Keratinocyte (primary cell): Measurements from ENCODE around the gene TK2. TPM values are rescaled to one million over a fixed set of nuclear protein-coding genes. Genes with fewer than 3 reads are reported as not detected.

Experiments
- DNase-seq: peaks from one replicate; pipeline ENCODE4 v3.0.0-alpha.2; 2011; ENCODE audit warnings: low read depth, missing footprints, low spot score
- FAIRE-seq: peaks from 2 replicates; lab custom pipeline; 2011; peaks lifted over from hg19 to GRCh38; lab: Jason Lieb, UNC
- H2AFZ ChIP-seq: 2 replicates; pipeline ENCODE4 v1.6.0; 2012; ENCODE audit warnings: low read length, control low read depth, inconsistent platforms; ENCODE audit not compliant: control insufficient read depth
- H3K27ac ChIP-seq: 2 replicates; pipeline ENCODE4 v1.5.1; 2011; ENCODE audit warnings: low read length; ENCODE audit not compliant: control insufficient read depth, insufficient read depth
- H3K27me3 ChIP-seq: 3 replicates; pipeline ENCODE4 v1.6.0; 2011; ENCODE audit warnings: low read length; ENCODE audit not compliant: control insufficient read depth, insufficient read depth; ENCODE audit errors: extremely low read depth
- H3K36me3 ChIP-seq, 2 experiments: 2 replicates in 1 of 2; 3 replicates in 1 of 2; pipeline ENCODE4 v1.5.1; 2011; ENCODE audit warnings: low read length in 2 of 2, mild to moderate bottlenecking in 1 of 2; ENCODE audit not compliant: control insufficient read depth in 2 of 2, insufficient read depth in 2 of 2; ENCODE audit errors: extremely low read depth in 1 of 2
- H3K4me1 ChIP-seq: 3 replicates; pipeline ENCODE4 v1.5.1; 2011; ENCODE audit warnings: low read length; ENCODE audit not compliant: control insufficient read depth, insufficient read depth; ENCODE audit errors: extremely low read depth
- H3K4me2 ChIP-seq: 3 replicates; pipeline ENCODE4 v1.6.0; 2011; ENCODE audit warnings: low read depth, low read length; ENCODE audit not compliant: control insufficient read depth, insufficient read depth; ENCODE audit errors: extremely low read depth
- H3K4me3 ChIP-seq, 3 experiments: fragments of 200-600 bp in 1 of 3; sonication (generic) in 1 of 3; 2 replicates in 2 of 3; 3 replicates in 1 of 3; pipeline ENCODE4 v1.5.1; 2011 to 2016; ENCODE audit warnings: low read length in 3 of 3, mild to moderate bottlenecking in 3 of 3, control low read depth in 2 of 3, inconsistent platforms in 1 of 3, low read depth in 1 of 3, mixed read lengths in 1 of 3, mixed run types in 1 of 3, moderate library complexity in 1 of 3; ENCODE audit not compliant: control insufficient read depth in 2 of 3, insufficient read depth in 2 of 3; ENCODE audit errors: extremely low read depth in 1 of 3
- H3K79me2 ChIP-seq: 2 replicates; pipeline ENCODE4 v1.6.0; 2012; ENCODE audit warnings: low read length; ENCODE audit not compliant: control insufficient read depth, insufficient read depth
- H3K9ac ChIP-seq: 3 replicates; pipeline ENCODE4 v1.6.0; 2011; ENCODE audit warnings: low read length; ENCODE audit not compliant: control insufficient read depth, insufficient read depth; ENCODE audit errors: extremely low read depth
- H3K9me1 ChIP-seq: 3 replicates; pipeline ENCODE4 v1.6.0; 2011; ENCODE audit warnings: low read length; ENCODE audit not compliant: control insufficient read depth, insufficient read depth; ENCODE audit errors: extremely low read depth
- H3K9me3 ChIP-seq: 2 replicates; pipeline ENCODE4 v1.5.1; 2012; ENCODE audit warnings: low read depth, low read length; ENCODE audit not compliant: control insufficient read depth
- H4K20me1 ChIP-seq: 3 replicates; pipeline ENCODE4 v1.6.0; 2011; ENCODE audit warnings: low read length; ENCODE audit not compliant: control insufficient read depth, insufficient read depth; ENCODE audit errors: extremely low read depth
- EZH2 ChIP-seq: IDR thresholded peaks from one replicate; pipeline ENCODE4 v1.6.1; 2012; ENCODE audit warnings: inconsistent platforms, mild to moderate bottlenecking, low read length, moderate library complexity
- dilution Hi-C: fragments of 300-500 bp; cut with MboI; formaldehyde crosslinking; loops from one replicate; pipeline ENCODE4 v1.7.0; 2020; ENCODE audit warnings: low sequenced_read_pairs; ENCODE audit not compliant: extremely low pct_ligation_motif_present
- polyA plus RNA-seq, 5 experiments: library from polyadenylated mRNA; depleted of rRNA in 3 of 5; stranded (reverse) in 3 of 5; stranded (forward) in 1 of 5; unstranded in 1 of 5; fragments of >200 nt; gene quantifications; 1 replicate in 1 of 5; 2 replicates in 3 of 5; 3 replicates in 1 of 5; pipeline versions ENCODE4 v1.2.1 to v1.2.3, GENCODE V29; 2011 to 2012; ENCODE audit warnings: missing spikeins in 2 of 5, low read depth in 1 of 5, low replicate concordance in 1 of 5
- TF ChIP-seq, protein P1 (sequence below), 3 experiments: IDR thresholded peaks in 1 of 3; conservative IDR thresholded peaks in 1 of 3; optimal IDR thresholded peaks in 1 of 3; 2 replicates in 2 of 3; 3 replicates in 1 of 3; pipeline versions ENCODE3 to v1.5.1; 2011; ENCODE audit warnings: low read length in 3 of 3, mild to moderate bottlenecking in 3 of 3, moderate library complexity in 2 of 3, control low read depth in 1 of 3, inconsistent platforms in 1 of 3; ENCODE audit not compliant: insufficient read depth in 2 of 3; ENCODE audit errors: extremely low read depth in 1 of 3

TK2 gene
- polyA plus RNA-seq, 1 donor (not counting 4 experiments of a cell fraction or from before 2014, with no cell fraction given), result 19.7 TPM

- Histone ChIP-seq H3K9me3 (no peaks in the 10 kb centered on the region), H4K20me1 (no peaks in the 10 kb centered on the region), H3K79me2 (no peaks in the 10 kb centered on the region), H3K9me1 (no peaks in the 10 kb centered on the region), H3K36me3 (no peaks in the 10 kb centered on the region), H3K4me3 (no peak overlapping the region), H3K4me1 (peaks cover 18% of the 10 kb centered on the region), H3K27me3 (no peaks in the 10 kb centered on the region), H3K27ac (no peak overlapping the region), H2AFZ (no peak overlapping the region), H3K9ac (no peak overlapping the region), H3K4me2 (no peak overlapping the region)
- dilution Hi-C loops, result no loop called here
- FAIRE-seq, result no peak
- no peak for DNase-seq
- TF ChIP-seq, protein P1, sequence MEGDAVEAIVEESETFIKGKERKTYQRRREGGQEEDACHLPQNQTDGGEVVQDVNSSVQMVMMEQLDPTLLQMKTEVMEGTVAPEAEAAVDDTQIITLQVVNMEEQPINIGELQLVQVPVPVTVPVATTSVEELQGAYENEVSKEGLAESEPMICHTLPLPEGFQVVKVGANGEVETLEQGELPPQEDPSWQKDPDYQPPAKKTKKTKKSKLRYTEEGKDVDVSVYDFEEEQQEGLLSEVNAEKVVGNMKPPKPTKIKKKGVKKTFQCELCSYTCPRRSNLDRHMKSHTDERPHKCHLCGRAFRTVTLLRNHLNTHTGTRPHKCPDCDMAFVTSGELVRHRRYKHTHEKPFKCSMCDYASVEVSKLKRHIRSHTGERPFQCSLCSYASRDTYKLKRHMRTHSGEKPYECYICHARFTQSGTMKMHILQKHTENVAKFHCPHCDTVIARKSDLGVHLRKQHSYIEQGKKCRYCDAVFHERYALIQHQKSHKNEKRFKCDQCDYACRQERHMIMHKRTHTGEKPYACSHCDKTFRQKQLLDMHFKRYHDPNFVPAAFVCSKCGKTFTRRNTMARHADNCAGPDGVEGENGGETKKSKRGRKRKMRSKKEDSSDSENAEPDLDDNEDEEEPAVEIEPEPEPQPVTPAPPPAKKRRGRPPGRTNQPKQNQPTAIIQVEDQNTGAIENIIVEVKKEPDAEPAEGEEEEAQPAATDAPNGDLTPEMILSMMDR (optimal IDR thresholded peaks at IDR 0.05 in 1 of 3, IDR thresholded peaks at IDR 0.05 in 1 of 3, conservative IDR thresholded peaks at IDR 0.05 in 1 of 3; ENCODE audit: extremely low read depth in 1 of 3, insufficient read depth in 2 of 3, low read length in 3 of 3), result no peak
- TF ChIP-seq EZH2, result no peak
Measured at GRCh38 chr16:66554495-66554894, 4.6 kb upstream of the TK2 start.

DNA sequence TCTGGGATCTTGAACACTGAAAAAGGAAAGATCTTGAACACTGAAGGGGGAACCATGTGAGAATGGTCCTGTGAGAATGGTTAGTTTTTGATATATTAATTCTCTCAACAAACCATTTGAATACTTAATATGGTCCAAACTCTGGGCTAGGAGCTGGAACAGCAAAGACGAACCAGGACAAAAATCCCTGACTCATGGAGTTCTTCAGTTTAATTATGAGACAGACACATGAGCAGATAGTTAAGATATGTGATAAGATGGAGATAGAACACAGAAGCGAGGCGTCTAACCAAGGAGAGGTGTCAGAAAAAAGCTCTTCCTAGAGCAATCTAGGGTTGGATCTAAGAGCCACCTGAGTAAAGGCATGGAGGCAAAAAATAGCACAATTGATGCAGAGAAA lies 4.1 kb upstream of the TK2 start:
- dilution Hi-C loops, result no loop called here
- Histone ChIP-seq H3K27ac (no peak overlapping the region), H4K20me1 (no peaks in the 10 kb centered on the region), H3K79me2 (no peaks in the 10 kb centered on the region), H3K9ac (no peak overlapping the region), H3K4me3 (no peak overlapping the region), H3K9me1 (no peaks in the 10 kb centered on the region), H2AFZ (no peak overlapping the region), H3K27me3 (no peaks in the 10 kb centered on the region), H3K9me3 (no peaks in the 10 kb centered on the region), H3K36me3 (no peaks in the 10 kb centered on the region), H3K4me1 (peaks cover 21% of the 10 kb centered on the region), H3K4me2 (no peak overlapping the region)
- TF ChIP-seq EZH2, result no peak
- TF ChIP-seq, protein P1 (optimal IDR thresholded peaks at IDR 0.05 in 1 of 3, IDR thresholded peaks at IDR 0.05 in 1 of 3, conservative IDR thresholded peaks at IDR 0.05 in 1 of 3; ENCODE audit: extremely low read depth in 1 of 3, insufficient read depth in 2 of 3, low read length in 3 of 3), result no peak
- DNase-seq (no peak), FAIRE-seq (no peak)
